WTC11 (cell line): ENCODE measurements around the gene MAGEC1. TPM values are rescaled to one million over a fixed set of nuclear protein-coding genes. Genes with fewer than 3 reads are reported as not detected.

Experiments used
- ATAC-seq: fragments of 200-7000 bp; cut with Tn5 transposase; 2 replicates; pipeline ENCODE4 v1.10.0; 2021; ENCODE audit warnings: mild to moderate bottlenecking, moderate library complexity
- CTCF ChIA-PET: fragments of 300-600 bp; sonication (Branson Sonifier 250); formaldehyde crosslinking; loops from one replicate; lab custom pipeline; 2021; ENCODE audit warnings: antibody characterized with exemption; lab: Charles Lee
- POLR2A ChIA-PET: fragments of 350-600 bp; sonication (Branson Sonifier 250); formaldehyde crosslinking; loops from one replicate; lab custom pipeline; 2021; ENCODE audit warnings: antibody characterized with exemption; lab: Charles Lee
- DNase-seq: peaks from one replicate; pipeline ENCODE4 v3.0.0; 2021; ENCODE audit warnings: low spot score
- H3K27ac Mint-ChIP-seq: 2 replicates; pipeline ENCODE4 v1.8.0; 2021; ENCODE audit warnings: mixed read lengths
- H3K27me3 Mint-ChIP-seq: 2 replicates; pipeline ENCODE4 v1.8.0; 2021; ENCODE audit warnings: low read depth, mild to moderate bottlenecking, moderate library complexity, mixed read lengths
- H3K36me3 Mint-ChIP-seq: 2 replicates; pipeline ENCODE4 v1.8.0; 2021; ENCODE audit warnings: mixed read lengths
- H3K4me1 Mint-ChIP-seq: 2 replicates; pipeline ENCODE4 v1.8.0; 2022; ENCODE audit warnings: mixed read lengths
- H3K4me3 Mint-ChIP-seq: 2 replicates; pipeline ENCODE4 v1.8.0; 2021; ENCODE audit warnings: mild to moderate bottlenecking, moderate library complexity, mixed read lengths
- H3K9me3 Mint-ChIP-seq: 2 replicates; pipeline ENCODE4 v1.8.0; 2021; ENCODE audit warnings: mixed read lengths
- ATF2 ChIP-seq: sonication (generic); formaldehyde crosslinking; IDR thresholded peaks from 2 replicates; pipeline ENCODE4 v1.8.1; 2022; ENCODE audit warnings: low read depth, missing genetic modification reagents, borderline replicate concordance
- E2F5 ChIP-seq: sonication (generic); formaldehyde crosslinking; IDR thresholded peaks from 2 replicates; pipeline ENCODE4 v1.8.1; 2022; ENCODE audit warnings: mild to moderate bottlenecking, moderate library complexity, missing genetic modification reagents
- ELF4 ChIP-seq: sonication (generic); formaldehyde crosslinking; IDR thresholded peaks from 2 replicates; pipeline ENCODE4 v1.8.1; 2022; ENCODE audit warnings: low read depth, mild to moderate bottlenecking, moderate library complexity, missing genetic modification reagents
- FOXK1 ChIP-seq: sonication (generic); formaldehyde crosslinking; IDR thresholded peaks from 2 replicates; pipeline ENCODE4 v1.8.0; 2022; ENCODE audit warnings: mild to moderate bottlenecking, moderate library complexity, missing genetic modification reagents
- FOXP4 ChIP-seq: sonication (generic); formaldehyde crosslinking; IDR thresholded peaks from 2 replicates; pipeline ENCODE4 v1.8.0; 2022; ENCODE audit warnings: mild to moderate bottlenecking, missing genetic modification reagents
- GTF2I ChIP-seq: fragments of 250-450 bp; sonication (Bioruptor Pico); conservative IDR thresholded peaks from 2 replicates; pipeline ENCODE4 v1.4.0; 2021; ENCODE audit warnings: mild to moderate bottlenecking
- HMGXB4 ChIP-seq: sonication (generic); formaldehyde crosslinking; IDR thresholded peaks from 2 replicates; pipeline ENCODE4 v1.8.1; 2023; ENCODE audit warnings: mild to moderate bottlenecking, moderate library complexity, missing genetic modification reagents
- IRF1 ChIP-seq: sonication (generic); formaldehyde crosslinking; IDR thresholded peaks from 2 replicates; pipeline ENCODE4 v1.8.0; 2023; ENCODE audit warnings: missing genetic modification reagents
- KAT7 ChIP-seq: sonication (generic); formaldehyde crosslinking; IDR thresholded peaks from 2 replicates; pipeline ENCODE4 v1.8.1; 2023; ENCODE audit warnings: missing genetic modification reagents, mild to moderate bottlenecking, borderline replicate concordance
- NFE2L1 ChIP-seq: sonication (generic); formaldehyde crosslinking; IDR thresholded peaks from 2 replicates; pipeline ENCODE4 v1.8.1; 2023; ENCODE audit warnings: missing genetic modification reagents
- OVOL2 ChIP-seq: fragments of 250-450 bp; sonication (Bioruptor Pico); IDR thresholded peaks from 2 replicates; pipeline ENCODE4 v1.9.0; 2021; ENCODE audit warnings: mild to moderate bottlenecking, borderline replicate concordance
- PRDM15 ChIP-seq: sonication (generic); formaldehyde crosslinking; IDR thresholded peaks from 2 replicates; pipeline ENCODE4 v1.8.0; 2022; ENCODE audit warnings: missing genetic modification reagents
- PRRX2 ChIP-seq: fragments of 250-450 bp; sonication (Bioruptor Pico); IDR thresholded peaks from 2 replicates; pipeline ENCODE4 v1.8.0; 2021; ENCODE audit warnings: mild to moderate bottlenecking
- RELA ChIP-seq: sonication (generic); formaldehyde crosslinking; IDR thresholded peaks from 2 replicates; pipeline ENCODE4 v1.8.1; 2022; ENCODE audit warnings: missing genetic modification reagents, mild to moderate bottlenecking, borderline replicate concordance
- SMAD4 ChIP-seq: sonication (generic); formaldehyde crosslinking; IDR thresholded peaks from 2 replicates; pipeline ENCODE4 v1.8.0; 2022; ENCODE audit warnings: mild to moderate bottlenecking, missing genetic modification reagents
- STAT6 ChIP-seq: sonication (generic); formaldehyde crosslinking; conservative IDR thresholded peaks from 2 replicates; pipeline ENCODE4 v1.8.1; 2023; ENCODE audit warnings: mild to moderate bottlenecking, low read depth, missing genetic modification reagents, moderate library complexity
- ZMAT4 ChIP-seq: fragments of 250-450 bp; sonication (Bioruptor Pico); IDR thresholded peaks from 2 replicates; pipeline ENCODE4 v1.9.0; 2021; ENCODE audit warnings: mild to moderate bottlenecking
- ZNF138 ChIP-seq: sonication (generic); formaldehyde crosslinking; conservative IDR thresholded peaks from 2 replicates; pipeline ENCODE4 v1.8.1; 2022; ENCODE audit warnings: mild to moderate bottlenecking, moderate library complexity, missing genetic modification reagents
- ZNF232 ChIP-seq: sonication (generic); formaldehyde crosslinking; IDR thresholded peaks from 2 replicates; pipeline ENCODE4 v1.8.0; 2022; ENCODE audit warnings: mild to moderate bottlenecking, missing genetic modification reagents
- ZNF317 ChIP-seq: sonication (generic); formaldehyde crosslinking; IDR thresholded peaks from 2 replicates; pipeline ENCODE4 v1.8.1; 2023; ENCODE audit warnings: low read depth, mild to moderate bottlenecking, moderate library complexity, missing genetic modification reagents, borderline replicate concordance
- ZSCAN18 ChIP-seq: fragments of 250-450 bp; sonication (Bioruptor Pico); IDR thresholded peaks from 2 replicates; pipeline ENCODE4 v2.1.2; 2022; ENCODE audit warnings: mild to moderate bottlenecking, moderate library complexity
- total RNA-seq: library from RNA; stranded (reverse); gene quantifications from 3 replicates; pipeline ENCODE4 v1.2.3, GENCODE V29; 2021

MAGEC1 gene
- total RNA-seq, 1 experiment from 2014 or later, result 0.07 TPM

- no peaks in the 10 kb centered on the region for H3K27me3 Mint-ChIP-seq
- no peak for TF ChIP-seq HMGXB4 (CRISPR knock-in tag)
- no peak for TF ChIP-seq ZNF317 (CRISPR knock-in tag)
- TF ChIP-seq ZNF138, result no peak
- no peak for TF ChIP-seq OVOL2 (CRISPR knock-in tag)
- no peak for TF ChIP-seq E2F5 (CRISPR knock-in tag)
- no peak for TF ChIP-seq ATF2 (CRISPR knock-in tag)
- TF ChIP-seq GTF2I, result no peak
- no peak for TF ChIP-seq KAT7 (CRISPR knock-in tag)
- TF ChIP-seq ELF4 (CRISPR knock-in tag), result no peak
- no peak for TF ChIP-seq RELA (CRISPR knock-in tag)
- no peak for TF ChIP-seq ZNF232 (CRISPR knock-in tag)
- TF ChIP-seq PRRX2 (CRISPR knock-in tag), result no peak
- TF ChIP-seq NFE2L1 (CRISPR knock-in tag), result no peak
- no peak for TF ChIP-seq ZMAT4 (CRISPR knock-in tag)
- TF ChIP-seq, all 79 proteins: peak for 0
- no peak overlapping the region for H3K27ac Mint-ChIP-seq
- ChIA-PET CTCF (no interaction called here), POLR2A (no interaction called here)
- ATAC-seq, result no peak
- no peaks in the 10 kb centered on the region for H3K4me1 Mint-ChIP-seq
- peaks cover 8% of the 10 kb centered on the region for H3K9me3 Mint-ChIP-seq
- H3K4me3 Mint-ChIP-seq, result no peak overlapping the region
- no peak for DNase-seq
- peaks cover 2% of the 10 kb centered on the region; the same call in 1 of the 2 replicates for H3K36me3 Mint-ChIP-seq
Observed at GRCh38 chrX:141917801-141918200, 14.1 kb downstream of the MAGEC1 start.

- Mint-ChIP-seq H3K4me3 (no peak overlapping the region), H3K36me3 (no peaks in the 10 kb centered on the region), H3K4me1 (no peaks in the 10 kb centered on the region), H3K9me3 (peaks cover 24% of the 10 kb centered on the region), H3K27ac (no peak overlapping the region), H3K27me3 (no peaks in the 10 kb centered on the region)
- CTCF ChIA-PET, result no interaction called here
- POLR2A ChIA-PET, result no interaction called here
- ATAC-seq (no peak), DNase-seq (no peak)
- TF ChIP-seq STAT6 (CRISPR knock-in tag) (no peak), SMAD4 (CRISPR knock-in tag) (no peak), IRF1 (CRISPR knock-in tag) (no peak), FOXP4 (no peak), PRDM15 (no peak), FOXK1 (CRISPR knock-in tag) (no peak), ZSCAN18 (CRISPR knock-in tag) (no peak)
Observed at GRCh38 chrX:141924293-141924692, 20.6 kb downstream of the MAGEC1 start.
